Stimulated activated naive B cell treated with anti-CD40 and anti-IgM and Interleukin-4, amounts not matched to agents 10 μg/mL and 1 μg/mL and 100 μg/mL, for 72 hours (primary cell): ENCODE results near the gene TGFBRAP1.
A peak's percentile ranks its signal among the peaks of the same experiment; 100 is the strongest.

Source experiments
- ATAC-seq, 2 donors: fragments of 150-1000 bp; cut with Tn5 transposase; replicated peaks; 2 replicates each; pipeline ENCODE4 v1.10.0; 2021; ENCODE audit warnings: moderate library complexity in 1 of 2
- DNase-seq: peaks from one replicate; pipeline ENCODE4 v3.0.0; 2021
- H3K27ac Mint-ChIP-seq: one replicate; pipeline ENCODE4 v1.8.0; 2022; ENCODE audit warnings: mild to moderate bottlenecking, mixed read lengths
- H3K27me3 Mint-ChIP-seq, 2 donors: one replicate each; pipeline ENCODE4 v1.8.0; 2022; ENCODE audit warnings: mixed read lengths in 2 of 2
- H3K36me3 Mint-ChIP-seq, 2 donors: one replicate each; pipeline ENCODE4 v1.8.0; 2022; ENCODE audit warnings: mixed read lengths in 2 of 2, mild to moderate bottlenecking in 1 of 2
- H3K4me1 Mint-ChIP-seq, 2 donors: one replicate each; pipeline ENCODE4 v1.8.0; 2022; ENCODE audit warnings: mixed read lengths in 2 of 2, mild to moderate bottlenecking in 1 of 2
- H3K4me3 Mint-ChIP-seq, 2 donors: one replicate each; pipeline ENCODE4 v1.8.0; 2022; ENCODE audit warnings: mild to moderate bottlenecking in 2 of 2, mixed read lengths in 2 of 2, moderate library complexity in 1 of 2
- H3K9me3 Mint-ChIP-seq, 2 donors: one replicate each; pipeline ENCODE4 v1.8.0; 2022; ENCODE audit warnings: mixed read lengths in 2 of 2, mild to moderate bottlenecking in 1 of 2

TGFBRAP1 gene

GRCh38 chr2:105368759-105369408 lies 39.3 kb upstream of the TGFBRAP1 start:
- Mint-ChIP-seq H3K9me3 (no peaks in the 10 kb centered on the region), H3K36me3 (no peaks in the 10 kb centered on the region), H3K27ac (no peak overlapping the region), H3K4me1 (peaks cover 6 to 8% of the 10 kb centered on the region in 2 donors), H3K27me3 (peaks cover 8 to 13% of the 10 kb centered on the region in 2 donors), H3K4me3 (no peak overlapping the region)
- DNase-seq, result no peak
- no peak for ATAC-seq

GRCh38 chr2:105365206-105365605 lies 35.7 kb upstream of the TGFBRAP1 start:
- ATAC-seq (no peak), DNase-seq (no peak)
- Mint-ChIP-seq H3K9me3 (no peaks in the 10 kb centered on the region), H3K27me3 (peaks cover 7 to 13% of the 10 kb centered on the region in 2 donors), H3K36me3 (peaks cover 13 to 14% of the 10 kb centered on the region in 2 donors), H3K27ac (no peak overlapping the region), H3K4me1 (peaks cover 6 to 8% of the 10 kb centered on the region in 2 donors), H3K4me3 (no peak overlapping the region)

GRCh38 chr2:105364436-105365139 lies 35.1 kb upstream of the TGFBRAP1 start:
- no peak overlapping the region for H3K4me3 Mint-ChIP-seq
- peaks cover 18 to 19% of the 10 kb centered on the region in 2 donors for H3K36me3 Mint-ChIP-seq
- peaks cover under 1 to 2% of the 10 kb centered on the region in 2 donors for H3K4me1 Mint-ChIP-seq
- ATAC-seq (no peak), DNase-seq (no peak)
- H3K27me3 Mint-ChIP-seq, result peaks cover under 1 to 7% of the 10 kb centered on the region in 2 donors
- H3K27ac Mint-ChIP-seq, result no peak overlapping the region
- H3K9me3 Mint-ChIP-seq, result no peaks in the 10 kb centered on the region

GRCh38 chr2:105362862-105363591 lies 33.5 kb upstream of the TGFBRAP1 start:
- peaks cover 28 to 29% of the 10 kb centered on the region in 2 donors for H3K36me3 Mint-ChIP-seq
- DNase-seq (no peak), ATAC-seq (peak in 1 of 2 donors; percentile 16)
- H3K27ac Mint-ChIP-seq, result no peak overlapping the region
- H3K27me3 Mint-ChIP-seq, result no peaks in the 10 kb centered on the region
- no peaks in the 10 kb centered on the region for H3K4me1 Mint-ChIP-seq
- no peak overlapping the region for H3K4me3 Mint-ChIP-seq
- H3K9me3 Mint-ChIP-seq, result no peaks in the 10 kb centered on the region

GRCh38 chr2:105361102-105361889 lies 31.8 kb upstream of the TGFBRAP1 start:
- H3K4me1 Mint-ChIP-seq, result no peaks in the 10 kb centered on the region
- ATAC-seq (no peak), DNase-seq (no peak)
- H3K27me3 Mint-ChIP-seq, result no peaks in the 10 kb centered on the region
- peaks cover 43 to 46% of the 10 kb centered on the region in 2 donors for H3K36me3 Mint-ChIP-seq
- H3K4me3 Mint-ChIP-seq, result no peak overlapping the region
- H3K9me3 Mint-ChIP-seq, result peaks cover 4 to 5% of the 10 kb centered on the region in 2 donors
- no peak overlapping the region for H3K27ac Mint-ChIP-seq

GRCh38 chr2:105358593-105358992 lies 29.1 kb upstream of the TGFBRAP1 start:
- Mint-ChIP-seq H3K4me1 (no peaks in the 10 kb centered on the region), H3K27me3 (no peaks in the 10 kb centered on the region), H3K9me3 (peaks cover 7 to 9% of the 10 kb centered on the region in 2 donors), H3K4me3 (no peak overlapping the region), H3K36me3 (peaks cover 63 to 67% of the 10 kb centered on the region in 2 donors), H3K27ac (no peak overlapping the region)
- DNase-seq (no peak), ATAC-seq (no peak)

- H3K36me3 Mint-ChIP-seq, result peaks cover 72 to 80% of the 10 kb centered on the region in 2 donors
- ATAC-seq (no peak), DNase-seq (no peak)
- H3K27ac Mint-ChIP-seq, result no peak overlapping the region
- peaks cover 7 to 9% of the 10 kb centered on the region in 2 donors for H3K9me3 Mint-ChIP-seq
- no peaks in the 10 kb centered on the region for H3K27me3 Mint-ChIP-seq
- no peak overlapping the region for H3K4me3 Mint-ChIP-seq
- H3K4me1 Mint-ChIP-seq, result no peaks in the 10 kb centered on the region
Observed at GRCh38 chr2:105357122-105357521, 27.6 kb upstream of the TGFBRAP1 start.

- ATAC-seq, result no peak
- no peak overlapping the region for H3K27ac Mint-ChIP-seq
- H3K9me3 Mint-ChIP-seq, result no peaks in the 10 kb centered on the region
- H3K36me3 Mint-ChIP-seq, result peaks cover 16 to 36% of the 10 kb centered on the region in 2 donors
- H3K4me3 Mint-ChIP-seq, result no peak overlapping the region
- no peaks in the 10 kb centered on the region for H3K27me3 Mint-ChIP-seq
- no peak for DNase-seq
- H3K4me1 Mint-ChIP-seq, result peaks cover 4 to 5% of the 10 kb centered on the region in 2 donors
Observed at GRCh38 chr2:105344704-105345345, 15.3 kb upstream of the TGFBRAP1 start.

GRCh38 chr2:105339414-105339813 lies 9.9 kb upstream of the TGFBRAP1 start:
- no peak overlapping the region for H3K4me3 Mint-ChIP-seq
- no peak for ATAC-seq
- peaks cover 3 to 18% of the 10 kb centered on the region in 2 donors for H3K36me3 Mint-ChIP-seq
- DNase-seq, result no peak
- no peaks in the 10 kb centered on the region for H3K27me3 Mint-ChIP-seq
- no peak overlapping the region for H3K27ac Mint-ChIP-seq
- no peaks in the 10 kb centered on the region for H3K9me3 Mint-ChIP-seq
- peaks cover 7 to 19% of the 10 kb centered on the region in 2 donors for H3K4me1 Mint-ChIP-seq

GRCh38 chr2:105338020-105338385 lies 8.5 kb upstream of the TGFBRAP1 start:
- DNase-seq (no peak), ATAC-seq (peak; percentile 1 to 10)
- H3K4me1 Mint-ChIP-seq, result peaks cover 7 to 19% of the 10 kb centered on the region in 2 donors
- peak overlapping the region; percentile 96 for H3K27ac Mint-ChIP-seq
- H3K27me3 Mint-ChIP-seq, result no peaks in the 10 kb centered on the region
- no peaks in the 10 kb centered on the region for H3K9me3 Mint-ChIP-seq
- peak overlapping the region; percentile 95 to 100 for H3K4me3 Mint-ChIP-seq
- peaks cover 3 to 16% of the 10 kb centered on the region in 2 donors for H3K36me3 Mint-ChIP-seq

GRCh38 chr2:105337122-105338019 lies 7.8 kb upstream of the TGFBRAP1 start, which contains the start of gene C2orf49:
TSS of gene C2orf49 (plus strand) at chr2:105337540. CDS start at chr2:105337588, 48 bp downstream.
- Mint-ChIP-seq H3K9me3 (no peaks in the 10 kb centered on the region), H3K27me3 (no peaks in the 10 kb centered on the region), H3K4me1 (peaks cover 7 to 19% of the 10 kb centered on the region in 2 donors), H3K27ac (peak within 1 kb of the TSS; percentile 100), H3K36me3 (peaks cover 3 to 12% of the 10 kb centered on the region in 2 donors), H3K4me3 (peak within 1 kb of the TSS; percentile 95 to 100)
- ATAC-seq (peak; percentile 96 to 97), DNase-seq (peak; percentile 87)

GRCh38 chr2:105336786-105337121 lies 7.2 kb upstream of the TGFBRAP1 start:
- Mint-ChIP-seq H3K36me3 (peaks cover 3 to 12% of the 10 kb centered on the region in 2 donors), H3K27ac (peak overlapping the region; percentile 100), H3K9me3 (no peaks in the 10 kb centered on the region), H3K4me1 (peaks cover 7 to 19% of the 10 kb centered on the region in 2 donors), H3K4me3 (peak overlapping the region; percentile 95 to 100), H3K27me3 (no peaks in the 10 kb centered on the region)
- no peak for DNase-seq
- no peak for ATAC-seq

- H3K36me3 Mint-ChIP-seq, result peaks cover 3 to 10% of the 10 kb centered on the region in 2 donors
- peaks cover 10 to 24% of the 10 kb centered on the region in 2 donors for H3K4me1 Mint-ChIP-seq
Observed at GRCh38 chr2:105335469-105335868, 5.9 kb upstream of the TGFBRAP1 start.

More at GRCh38 chr2:105335469-105335868, 5.9 kb upstream of the TGFBRAP1 start:
- H3K27me3 Mint-ChIP-seq, result no peaks in the 10 kb centered on the region
- H3K27ac Mint-ChIP-seq, result no peak overlapping the region
- no peak overlapping the region for H3K4me3 Mint-ChIP-seq
- ATAC-seq (no peak), DNase-seq (no peak)
- H3K9me3 Mint-ChIP-seq, result no peaks in the 10 kb centered on the region
